SK-N-SH (cell line): ENCODE measurements around the gene OTUD1. TPM values are rescaled to one million over a fixed set of nuclear protein-coding genes. Genes with fewer than 3 reads are reported as not detected.

Experiments
- CTCF ChIA-PET: fragments of 300-600, 350-600 bp; formaldehyde crosslinking; extraction: SDS; loops from one replicate; lab custom pipeline; 2021; lab: Yijun Ruan, JAX
- POLR2A ChIA-PET: fragments of 350-600 bp; sonication (Branson Sonifier 250); formaldehyde crosslinking; extraction: SDS; loops from one replicate; lab custom pipeline; 2020; ENCODE audit warnings: antibody characterized with exemption, inconsistent platforms; lab: Yijun Ruan, JAX
- DNase-seq: peaks from one replicate; pipeline ENCODE4 v3.0.0; 2012
- H2AFZ ChIP-seq: fragments of 200-600 bp; sonication (generic); 2 replicates; pipeline ENCODE4 v1.8.1; 2016; ENCODE audit warnings: antibody characterized with exemption, mild to moderate bottlenecking, low read depth
- H3F3A ChIP-seq: fragments of 200-600 bp; sonication (generic); replicated peaks from 2 replicates; pipeline ENCODE3; 2016; ENCODE audit warnings: antibody characterized with exemption, mild to moderate bottlenecking; ENCODE audit not compliant: insufficient read depth
- H3K27ac ChIP-seq, 2 experiments: fragments of 200-500 bp in 1 of 2; fragments of 200-600 bp in 1 of 2; sonication (Bioruptor generic) in 1 of 2; sonication (generic), shearing (Covaris generic) in 1 of 2; 2 replicates each; pipeline versions ENCODE4 v1.5.1 to v1.6.1; 2014 to 2016; ENCODE audit warnings: low read depth in 2 of 2, inconsistent platforms in 1 of 2, low read length in 1 of 2, mild to moderate bottlenecking in 1 of 2, mixed read lengths in 1 of 2
- H3K27me3 ChIP-seq: fragments of 200-600 bp; sonication (generic), shearing (Covaris generic); 2 replicates; pipeline ENCODE4 v1.6.1; 2016; ENCODE audit warnings: mixed run types; ENCODE audit not compliant: insufficient read depth
- H3K36me3 ChIP-seq, 2 experiments: fragments of 200-500 bp in 1 of 2; fragments of 200-600 bp in 1 of 2; sonication (Bioruptor generic) in 1 of 2; sonication (generic) in 1 of 2; replicated peaks in 1 of 2; 2 replicates each; pipeline versions ENCODE3 to v1.5.1; 2014 to 2016; ENCODE audit warnings: low read length in 1 of 2, mild to moderate bottlenecking in 1 of 2; ENCODE audit not compliant: insufficient read depth in 2 of 2, control insufficient read depth in 1 of 2
- H3K4me1 ChIP-seq, 2 experiments: fragments of 200-500 bp in 1 of 2; fragments of 200-600 bp in 1 of 2; sonication (Bioruptor generic) in 1 of 2; sonication (generic), shearing (Covaris generic) in 1 of 2; 2 replicates each; pipeline versions ENCODE4 v1.5.1 to v1.6.1; 2014 to 2016; ENCODE audit warnings: low read depth in 1 of 2, low read length in 1 of 2, mixed run types in 1 of 2; ENCODE audit not compliant: insufficient read depth in 2 of 2, control insufficient read depth in 1 of 2
- H3K4me2 ChIP-seq: fragments of 200-600 bp; sonication (generic), shearing (Covaris generic); 2 replicates; pipeline ENCODE4 v1.6.1; 2017; ENCODE audit warnings: mixed run types
- H3K4me3 ChIP-seq, 2 experiments: fragments of 200-500 bp in 1 of 2; fragments of 200-600 bp in 1 of 2; sonication (Bioruptor generic) in 1 of 2; sonication (generic), shearing (Covaris generic) in 1 of 2; 2 replicates each; pipeline versions ENCODE4 v1.5.1 to v1.8.1; 2014 to 2016; ENCODE audit warnings: low read depth in 2 of 2, inconsistent platforms in 1 of 2, low read length in 1 of 2, mild to moderate bottlenecking in 1 of 2, mixed read lengths in 1 of 2, moderate library complexity in 1 of 2
- H3K79me2 ChIP-seq: fragments of 200-600 bp; sonication (generic); 2 replicates; pipeline ENCODE4 v1.8.1; 2017; ENCODE audit warnings: mild to moderate bottlenecking; ENCODE audit not compliant: insufficient read depth
- H3K9ac ChIP-seq: fragments of 200-600 bp; sonication (generic); 2 replicates; pipeline ENCODE4 v1.6.1; 2017; ENCODE audit warnings: mixed run types
- H3K9me2 ChIP-seq: fragments of 200-600 bp; sonication (generic); 2 replicates; pipeline ENCODE4 v1.6.1; 2017; ENCODE audit warnings: mixed run types
- H3K9me3 ChIP-seq: fragments of 200-600 bp; sonication (generic); 2 replicates; pipeline ENCODE4 v1.6.1; 2017; ENCODE audit warnings: mixed run types, mild to moderate bottlenecking, moderate library complexity
- H4K20me1 ChIP-seq: fragments of 200-600 bp; sonication (generic); 2 replicates; pipeline ENCODE4 v1.6.1; 2017; ENCODE audit warnings: mild to moderate bottlenecking, mixed run types; ENCODE audit not compliant: insufficient read depth
- CHD2 ChIP-seq: fragments of 150-350 bp; IDR thresholded peaks from 2 replicates; pipeline ENCODE4 v1.6.1; 2018; ENCODE audit warnings: low read length; ENCODE audit not compliant: partially characterized antibody
- ELF1 ChIP-seq: IDR thresholded peaks from 2 replicates; pipeline ENCODE4 v1.4.0; 2012
- FOSL2 ChIP-seq: IDR thresholded peaks from 2 replicates; pipeline ENCODE4 v1.4.0; 2012; ENCODE audit warnings: low read depth, mild to moderate bottlenecking, moderate library complexity, borderline replicate concordance
- FOXJ3 ChIP-seq: sonication (generic); formaldehyde crosslinking; IDR thresholded peaks from 2 replicates; pipeline ENCODE4 v1.5.1; 2020; ENCODE audit warnings: mild to moderate bottlenecking, missing genetic modification reagents
- MEF2A ChIP-seq: IDR thresholded peaks from 2 replicates; pipeline ENCODE4 v1.4.0; 2012; ENCODE audit warnings: low read depth, borderline replicate concordance
- MXI1 ChIP-seq: IDR thresholded peaks from 2 replicates; pipeline ENCODE4 v1.6.1; 2012; ENCODE audit warnings: mild to moderate bottlenecking, low read depth, low read length, improper control_type of control experiment
- NRF1 ChIP-seq: IDR thresholded peaks from 2 replicates; pipeline ENCODE4 v1.6.1; 2012; ENCODE audit warnings: low read depth, mild to moderate bottlenecking, low read length
- POLR2AphosphoS5 ChIP-seq: IDR thresholded peaks from 2 replicates; pipeline ENCODE4 v1.6.1; 2012; ENCODE audit warnings: low read depth, low read length
- RCOR1 ChIP-seq: fragments of 150-350 bp; IDR thresholded peaks from 2 replicates; pipeline ENCODE4 v1.6.1; 2017; ENCODE audit warnings: antibody characterized with exemption, low read length
- TCF12 ChIP-seq: IDR thresholded peaks from 2 replicates; pipeline ENCODE4 v1.4.0; 2012
- WGBS: methylation state at CpG from one replicate; pipeline ENCODE4 v1.1.6; 2017; ENCODE audit warnings: low lambda C conversion rate; 5-methylcytosine and 5-hydroxymethylcytosine counted together
- polyA plus RNA-seq, 3 experiments: library from polyadenylated mRNA; depleted of rRNA; stranded (reverse); fragments of >200 nt; gene quantifications; 2 replicates each; pipeline ENCODE4 v1.2.3, GENCODE V29; 2012
- TF ChIP-seq, protein P1 (sequence below): fragments of 150-350 bp; IDR thresholded peaks from 2 replicates; pipeline ENCODE4 v1.6.1; 2017; ENCODE audit warnings: antibody characterized with exemption, low read length, low read depth, borderline replicate concordance
- TF ChIP-seq, protein P2 (sequence below): IDR thresholded peaks from 2 replicates; pipeline ENCODE4 v1.4.0; 2012; ENCODE audit warnings: low read depth
- TF ChIP-seq, protein P3 (sequence below): IDR thresholded peaks from 2 replicates; pipeline ENCODE4 v1.6.1; 2012; ENCODE audit warnings: mild to moderate bottlenecking, low read depth, low read length, moderate library complexity
- TF ChIP-seq, protein P4 (sequence below): IDR thresholded peaks from 2 replicates; pipeline ENCODE4 v1.4.0; 2012; ENCODE audit warnings: low read depth, borderline replicate concordance
- TF ChIP-seq, protein P5 (sequence below): IDR thresholded peaks from 2 replicates; pipeline ENCODE4 v1.4.0; 2012; ENCODE audit warnings: low read depth, borderline replicate concordance

Gene OTUD1
- polyA plus RNA-seq, 1 of the 3 experiments (the other 2 are of a cell fraction), result 8.5 TPM

DNA sequence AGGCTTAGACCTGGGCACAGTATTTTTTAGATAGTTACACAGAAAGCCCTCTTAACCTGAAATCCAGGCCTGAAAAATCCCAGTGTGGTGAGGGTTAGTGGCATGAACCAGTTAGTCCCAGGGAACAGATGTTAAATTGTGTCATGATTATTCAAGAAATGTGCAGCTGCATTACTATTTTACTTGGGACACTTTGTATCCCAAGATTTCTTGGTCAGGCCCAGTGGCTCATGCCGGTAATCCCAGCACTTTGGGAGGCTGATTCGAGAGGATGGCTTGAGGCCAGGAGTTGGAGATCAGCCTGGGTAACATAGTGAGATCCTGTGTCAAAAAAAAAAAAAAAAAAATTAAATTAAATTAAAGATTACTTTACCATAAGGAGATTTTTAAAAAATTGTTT, 36.0 kb upstream of the OTUD1 start:
- 0 out of 4 replicates have a peak, but pooled peaks cover 0 to 6% of the 10 kb centered on the region in 2 experiments for H3K4me1 ChIP-seq
- H3K4me2 ChIP-seq, result no peak overlapping the region
- no peaks in the 10 kb centered on the region for H3K36me3 ChIP-seq
- H3K9ac ChIP-seq, result no peak overlapping the region
- H3K4me3 ChIP-seq, result no peak overlapping the region
- H3K9me2 ChIP-seq, result no peaks in the 10 kb centered on the region
- no peak for DNase-seq
- no peak overlapping the region for H3K27ac ChIP-seq
- no peaks in the 10 kb centered on the region for H4K20me1 ChIP-seq
- CTCF ChIA-PET, result interaction anchor here (1.0 to 1.9 kb wide), 3 partner anchors 44 to 244 kb away, joined by 3 to 6 read pairs (median 6); no protein-coding TSS in a partner anchor
- H2AFZ ChIP-seq, result no peak overlapping the region
- POLR2A ChIA-PET, result no interaction called here
- no peaks in the 10 kb centered on the region for H3K27me3 ChIP-seq
- H3F3A ChIP-seq, result no peaks in the 10 kb centered on the region
- H3K79me2 ChIP-seq, result no peaks in the 10 kb centered on the region
- TF ChIP-seq NRF1, result no peak
- no peak for TF ChIP-seq ELF1
- no peak for TF ChIP-seq CHD2
- no peak for TF ChIP-seq POLR2AphosphoS5
- TF ChIP-seq FOSL2, result no peak
- TF ChIP-seq, protein P1, sequence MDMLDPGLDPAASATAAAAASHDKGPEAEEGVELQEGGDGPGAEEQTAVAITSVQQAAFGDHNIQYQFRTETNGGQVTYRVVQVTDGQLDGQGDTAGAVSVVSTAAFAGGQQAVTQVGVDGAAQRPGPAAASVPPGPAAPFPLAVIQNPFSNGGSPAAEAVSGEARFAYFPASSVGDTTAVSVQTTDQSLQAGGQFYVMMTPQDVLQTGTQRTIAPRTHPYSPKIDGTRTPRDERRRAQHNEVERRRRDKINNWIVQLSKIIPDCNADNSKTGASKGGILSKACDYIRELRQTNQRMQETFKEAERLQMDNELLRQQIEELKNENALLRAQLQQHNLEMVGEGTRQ, result no peak
- TF ChIP-seq, protein P2, sequence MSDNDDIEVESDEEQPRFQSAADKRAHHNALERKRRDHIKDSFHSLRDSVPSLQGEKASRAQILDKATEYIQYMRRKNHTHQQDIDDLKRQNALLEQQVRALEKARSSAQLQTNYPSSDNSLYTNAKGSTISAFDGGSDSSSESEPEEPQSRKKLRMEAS, result no peak
- TF ChIP-seq, protein P3, sequence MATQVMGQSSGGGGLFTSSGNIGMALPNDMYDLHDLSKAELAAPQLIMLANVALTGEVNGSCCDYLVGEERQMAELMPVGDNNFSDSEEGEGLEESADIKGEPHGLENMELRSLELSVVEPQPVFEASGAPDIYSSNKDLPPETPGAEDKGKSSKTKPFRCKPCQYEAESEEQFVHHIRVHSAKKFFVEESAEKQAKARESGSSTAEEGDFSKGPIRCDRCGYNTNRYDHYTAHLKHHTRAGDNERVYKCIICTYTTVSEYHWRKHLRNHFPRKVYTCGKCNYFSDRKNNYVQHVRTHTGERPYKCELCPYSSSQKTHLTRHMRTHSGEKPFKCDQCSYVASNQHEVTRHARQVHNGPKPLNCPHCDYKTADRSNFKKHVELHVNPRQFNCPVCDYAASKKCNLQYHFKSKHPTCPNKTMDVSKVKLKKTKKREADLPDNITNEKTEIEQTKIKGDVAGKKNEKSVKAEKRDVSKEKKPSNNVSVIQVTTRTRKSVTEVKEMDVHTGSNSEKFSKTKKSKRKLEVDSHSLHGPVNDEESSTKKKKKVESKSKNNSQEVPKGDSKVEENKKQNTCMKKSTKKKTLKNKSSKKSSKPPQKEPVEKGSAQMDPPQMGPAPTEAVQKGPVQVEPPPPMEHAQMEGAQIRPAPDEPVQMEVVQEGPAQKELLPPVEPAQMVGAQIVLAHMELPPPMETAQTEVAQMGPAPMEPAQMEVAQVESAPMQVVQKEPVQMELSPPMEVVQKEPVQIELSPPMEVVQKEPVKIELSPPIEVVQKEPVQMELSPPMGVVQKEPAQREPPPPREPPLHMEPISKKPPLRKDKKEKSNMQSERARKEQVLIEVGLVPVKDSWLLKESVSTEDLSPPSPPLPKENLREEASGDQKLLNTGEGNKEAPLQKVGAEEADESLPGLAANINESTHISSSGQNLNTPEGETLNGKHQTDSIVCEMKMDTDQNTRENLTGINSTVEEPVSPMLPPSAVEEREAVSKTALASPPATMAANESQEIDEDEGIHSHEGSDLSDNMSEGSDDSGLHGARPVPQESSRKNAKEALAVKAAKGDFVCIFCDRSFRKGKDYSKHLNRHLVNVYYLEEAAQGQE, result no peak
- no peaks in the 10 kb centered on the region for H3K9me3 ChIP-seq
- 88% methylated on average over 2 of the region's 2 CpGs for WGBS

DNA sequence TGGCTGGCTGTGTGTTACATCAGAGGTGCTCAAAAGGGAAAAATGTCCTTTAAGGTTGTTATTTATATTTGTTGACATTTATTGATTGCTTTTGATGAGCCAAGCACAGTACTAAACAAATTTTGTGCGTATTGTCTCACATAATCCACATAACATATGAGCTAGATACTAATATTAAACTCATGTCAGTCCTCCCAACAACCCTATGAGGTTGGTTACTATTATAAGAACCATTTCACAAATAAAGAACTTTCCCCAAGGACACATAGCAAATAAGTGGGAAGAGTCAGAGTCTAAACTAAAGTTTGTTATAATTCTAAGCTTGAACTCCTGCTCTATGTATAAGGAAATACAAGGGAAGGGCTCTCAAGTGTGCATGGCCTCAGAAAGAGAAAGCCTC, 35.6 kb upstream of the OTUD1 start:
- Histone ChIP-seq H3K36me3 (no peaks in the 10 kb centered on the region), H3K27ac (no peak overlapping the region), H4K20me1 (no peaks in the 10 kb centered on the region), H3K9me2 (no peaks in the 10 kb centered on the region), H3F3A (no peaks in the 10 kb centered on the region), H3K4me2 (no peak overlapping the region), H3K4me3 (no peak overlapping the region), H3K27me3 (no peaks in the 10 kb centered on the region), H2AFZ (no peak overlapping the region), H3K4me1 (peaks cover 0 to 6% of the 10 kb centered on the region in 2 experiments; a peak in 1 of 4 replicates), H3K9ac (no peak overlapping the region), H3K79me2 (no peaks in the 10 kb centered on the region), H3K9me3 (no peaks in the 10 kb centered on the region)
- TF ChIP-seq FOSL2 (no peak), RCOR1 (no peak), FOXJ3 (CRISPR knock-in tag) (no peak), MXI1 (no peak), ELF1 (no peak), MEF2A (no peak), TCF12 (no peak), NRF1 (no peak)
- TF ChIP-seq, protein P1, result no peak
- TF ChIP-seq, protein P4, sequence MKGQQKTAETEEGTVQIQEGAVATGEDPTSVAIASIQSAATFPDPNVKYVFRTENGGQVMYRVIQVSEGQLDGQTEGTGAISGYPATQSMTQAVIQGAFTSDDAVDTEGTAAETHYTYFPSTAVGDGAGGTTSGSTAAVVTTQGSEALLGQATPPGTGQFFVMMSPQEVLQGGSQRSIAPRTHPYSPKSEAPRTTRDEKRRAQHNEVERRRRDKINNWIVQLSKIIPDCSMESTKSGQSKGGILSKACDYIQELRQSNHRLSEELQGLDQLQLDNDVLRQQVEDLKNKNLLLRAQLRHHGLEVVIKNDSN, result no peak
- TF ChIP-seq, protein P5, sequence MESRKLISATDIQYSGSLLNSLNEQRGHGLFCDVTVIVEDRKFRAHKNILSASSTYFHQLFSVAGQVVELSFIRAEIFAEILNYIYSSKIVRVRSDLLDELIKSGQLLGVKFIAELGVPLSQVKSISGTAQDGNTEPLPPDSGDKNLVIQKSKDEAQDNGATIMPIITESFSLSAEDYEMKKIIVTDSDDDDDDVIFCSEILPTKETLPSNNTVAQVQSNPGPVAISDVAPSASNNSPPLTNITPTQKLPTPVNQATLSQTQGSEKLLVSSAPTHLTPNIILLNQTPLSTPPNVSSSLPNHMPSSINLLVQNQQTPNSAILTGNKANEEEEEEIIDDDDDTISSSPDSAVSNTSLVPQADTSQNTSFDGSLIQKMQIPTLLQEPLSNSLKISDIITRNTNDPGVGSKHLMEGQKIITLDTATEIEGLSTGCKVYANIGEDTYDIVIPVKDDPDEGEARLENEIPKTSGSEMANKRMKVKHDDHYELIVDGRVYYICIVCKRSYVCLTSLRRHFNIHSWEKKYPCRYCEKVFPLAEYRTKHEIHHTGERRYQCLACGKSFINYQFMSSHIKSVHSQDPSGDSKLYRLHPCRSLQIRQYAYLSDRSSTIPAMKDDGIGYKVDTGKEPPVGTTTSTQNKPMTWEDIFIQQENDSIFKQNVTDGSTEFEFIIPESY, result no peak
- ChIA-PET CTCF (interaction anchor here (1.0 to 1.9 kb wide), 3 partner anchors 45 to 245 kb away, joined by 3 to 6 read pairs (median 6); no protein-coding TSS in a partner anchor), POLR2A (no interaction called here)
- 72% methylated on average over 1 of the region's 1 CpG for WGBS
- DNase-seq, result no peak
